Subcutaneous preadipocyte (primary cell): ENCODE data around the gene NUCB1. TPM values are rescaled to one million over a fixed set of nuclear protein-coding genes. Genes with fewer than 3 reads are reported as not detected.

Experiments used
- small RNA-seq: library from RNA; depleted of rRNA; stranded (forward); fragments of <200 nt; gene quantifications from one replicate; pipeline ENCODE3, GENCODE V24; 2012
- total RNA-seq: library from RNA; depleted of rRNA; stranded (reverse); fragments of >200 nt; gene quantifications from 2 replicates; pipeline ENCODE4 v1.2.3, GENCODE V29; 2012

NUCB1 gene
- total RNA-seq: 134 and 211 TPM in 2 replicates

DNA sequence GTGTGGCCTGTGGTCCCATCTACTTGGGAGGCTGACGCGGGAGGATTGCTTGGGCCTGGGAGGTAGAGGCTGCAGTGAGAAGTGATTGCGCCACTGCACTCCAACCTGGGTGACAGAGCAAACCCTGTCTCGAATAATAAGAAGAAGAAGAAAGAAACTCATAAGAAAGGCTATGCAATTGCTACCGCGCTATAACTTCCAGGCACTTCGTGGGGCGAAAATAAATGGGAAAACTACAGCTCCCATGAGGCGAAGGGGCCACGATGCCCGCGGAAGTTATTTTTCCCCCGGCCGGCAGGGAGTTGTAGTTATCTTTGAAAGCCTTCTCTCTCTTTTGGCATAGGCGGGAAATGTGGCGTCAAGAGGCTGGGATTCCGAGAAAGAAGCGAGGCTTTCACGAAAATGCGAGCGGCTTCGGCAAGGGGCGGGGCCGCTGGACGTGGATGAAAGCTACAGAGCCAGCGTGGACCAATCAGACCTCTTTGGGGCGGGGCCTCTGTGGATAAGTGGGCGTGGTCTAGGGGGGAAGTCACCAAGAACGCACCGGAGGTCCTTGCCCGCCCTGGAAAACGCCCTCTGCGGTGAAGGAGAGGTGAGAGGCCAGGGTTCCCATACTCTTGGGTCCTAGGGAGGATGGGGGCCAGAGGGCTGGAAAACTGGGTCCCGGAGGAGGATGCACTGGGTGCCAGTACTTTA, at the start of gene NUCB1:
Gene NUCB1, plus strand, starts transcription at position 532 of the 696 bp plus-strand sequence. CDS start 485 bp downstream, outside the sequence.

DNA sequence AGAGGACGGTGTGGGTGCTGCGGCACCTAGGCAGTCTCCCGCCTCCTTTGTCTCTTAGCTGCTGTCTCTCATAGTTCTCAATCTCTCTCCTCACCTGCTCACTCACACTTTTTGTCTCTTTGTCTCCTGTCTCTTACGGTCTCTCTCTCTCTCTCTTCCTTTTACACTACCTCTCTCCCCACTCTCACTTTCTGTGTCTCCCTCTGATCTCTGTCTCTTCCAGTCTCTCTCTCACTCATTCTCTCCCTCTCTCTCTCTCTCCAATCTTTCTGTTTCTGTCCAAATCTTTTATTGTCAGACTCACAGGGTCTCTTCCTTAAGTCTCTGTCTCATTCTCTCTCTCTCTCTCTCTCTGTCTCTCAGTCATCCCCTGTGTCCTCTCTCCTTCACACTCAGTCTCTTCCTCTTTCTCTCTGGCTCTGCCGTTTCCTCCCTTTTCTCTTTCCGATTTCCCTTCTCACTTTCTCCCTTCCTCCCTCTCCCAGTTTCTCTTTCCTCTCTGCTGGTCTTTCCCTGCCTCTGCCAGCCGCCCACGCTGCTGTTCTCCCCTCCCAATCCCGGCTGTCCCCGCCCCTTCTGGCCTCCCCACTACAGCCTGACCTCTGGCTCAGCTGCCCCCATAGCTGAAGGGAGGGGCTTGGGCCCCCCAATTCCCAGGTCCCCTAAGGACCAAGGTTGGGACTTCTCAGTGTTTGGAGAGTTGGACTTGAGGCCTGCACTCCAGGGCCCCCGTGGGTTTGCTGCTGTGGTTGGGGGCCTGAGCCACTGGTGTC, 31.8 kb upstream of the NUCB1 start, which contains the start of gene PLEKHA4:
Gene PLEKHA4, minus strand, starts transcription at position 504 of the 773 bp plus-strand sequence. CDS start 997 bp downstream, outside the sequence.

DNA sequence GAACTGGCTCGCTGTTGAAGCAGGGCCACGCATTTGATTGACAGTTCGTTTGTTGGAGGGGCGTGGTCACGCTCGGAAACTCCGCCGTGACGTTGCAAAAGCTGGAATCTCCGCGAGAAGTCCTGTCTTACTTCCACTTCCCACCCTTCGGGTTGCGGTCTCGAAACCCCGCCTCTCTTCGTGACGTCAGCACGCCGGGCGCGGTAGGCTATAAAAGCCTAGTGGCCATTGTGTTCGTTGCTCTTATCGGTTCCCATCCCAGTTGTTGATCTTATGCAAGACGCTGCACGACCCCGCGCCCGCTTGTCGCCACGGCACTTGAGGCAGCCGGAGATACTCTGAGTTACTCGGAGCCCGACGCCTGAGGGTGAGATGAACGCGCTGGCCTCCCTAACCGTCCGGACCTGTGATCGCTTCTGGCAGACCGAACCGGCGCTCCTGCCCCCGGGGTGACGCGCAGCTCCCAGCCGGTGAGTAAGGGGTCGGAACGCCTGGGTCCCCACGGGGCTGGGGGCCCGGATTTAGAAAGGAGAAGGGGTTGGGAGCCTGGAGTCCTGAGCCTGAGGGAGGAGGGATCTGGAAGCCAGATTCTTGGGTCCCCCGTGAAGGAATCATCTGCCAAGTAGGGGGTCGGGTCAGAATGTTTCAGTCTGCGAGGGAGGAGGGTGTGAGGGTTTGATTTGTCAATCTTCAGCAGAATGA, 27.8 kb upstream of the NUCB1 start, which contains the start of gene PPP1R15A:
Gene PPP1R15A, plus strand, starts transcription at position 240 of the 702 bp plus-strand sequence. CDS start 813 bp downstream, outside the sequence.

DNA sequence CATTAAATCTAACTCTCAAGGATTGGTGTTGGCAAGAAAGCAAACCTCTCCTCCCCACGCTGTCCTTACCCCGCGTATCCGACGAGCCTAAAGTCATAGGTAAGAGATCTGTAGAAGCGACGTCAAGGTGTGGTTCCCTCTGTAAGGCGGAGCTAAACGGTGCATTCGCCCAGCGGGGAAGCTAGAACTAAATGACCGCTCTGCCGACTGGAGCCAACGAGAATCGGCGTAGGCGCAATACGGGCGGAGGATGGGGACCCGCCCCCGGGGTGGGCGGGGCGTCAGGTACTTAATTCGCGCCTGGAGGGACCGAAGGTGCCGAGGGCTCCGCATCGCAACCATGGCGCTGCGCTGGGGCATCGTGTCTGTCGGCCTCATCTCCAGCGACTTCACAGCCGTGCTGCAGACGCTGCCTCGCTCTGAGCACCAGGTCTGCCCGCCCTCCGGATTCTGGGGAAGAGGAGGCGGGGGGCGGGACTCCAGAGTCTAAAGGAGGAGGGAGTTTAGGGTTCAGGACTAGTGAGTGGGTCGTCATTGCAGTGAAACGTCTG, 33.3 kb downstream of the NUCB1 start, which contains the start of gene DHDH:
Gene DHDH, plus strand, starts transcription at position 318 of the 551 bp plus-strand sequence. Its CDS starts 23 bp downstream, at position 341.

DNA sequence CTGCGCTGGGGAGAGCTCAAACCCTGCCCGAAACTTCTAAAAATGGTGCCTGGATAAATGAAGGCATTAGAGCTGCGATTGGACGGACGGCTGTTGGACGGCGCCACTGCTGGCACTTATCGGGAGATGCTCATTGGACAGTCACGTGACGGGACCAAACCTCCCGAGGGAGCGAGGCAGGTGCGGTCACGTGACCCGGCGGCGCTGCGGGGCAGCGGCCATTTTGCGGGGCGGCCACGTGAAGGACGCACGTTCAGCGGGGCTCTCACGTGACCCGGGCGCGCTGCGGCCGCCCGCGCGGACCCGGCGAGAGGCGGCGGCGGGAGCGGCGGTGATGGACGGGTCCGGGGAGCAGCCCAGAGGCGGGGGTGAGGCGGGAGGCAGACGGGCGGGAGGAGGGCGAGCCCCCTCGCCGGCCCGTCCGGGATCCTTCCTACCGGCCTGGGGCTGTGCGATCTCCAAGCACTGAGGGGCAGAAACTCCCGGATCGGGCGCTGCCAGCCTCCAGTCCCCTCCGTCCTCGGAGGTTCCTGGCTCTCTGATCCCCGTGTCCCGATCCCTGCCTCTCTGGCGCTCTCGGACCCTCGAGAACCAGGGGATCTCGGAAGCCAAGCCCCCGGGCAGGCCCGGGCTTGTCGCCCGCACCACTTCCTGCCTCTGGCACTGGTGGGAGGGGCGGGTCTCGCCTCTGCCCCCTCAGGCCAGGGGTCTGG, 54.6 kb downstream of the NUCB1 start, which contains the start of gene BAX:
Gene BAX, plus strand, starts transcription at position 281 of the 713 bp plus-strand sequence. Its CDS starts 54 bp downstream, at position 335.

DNA sequence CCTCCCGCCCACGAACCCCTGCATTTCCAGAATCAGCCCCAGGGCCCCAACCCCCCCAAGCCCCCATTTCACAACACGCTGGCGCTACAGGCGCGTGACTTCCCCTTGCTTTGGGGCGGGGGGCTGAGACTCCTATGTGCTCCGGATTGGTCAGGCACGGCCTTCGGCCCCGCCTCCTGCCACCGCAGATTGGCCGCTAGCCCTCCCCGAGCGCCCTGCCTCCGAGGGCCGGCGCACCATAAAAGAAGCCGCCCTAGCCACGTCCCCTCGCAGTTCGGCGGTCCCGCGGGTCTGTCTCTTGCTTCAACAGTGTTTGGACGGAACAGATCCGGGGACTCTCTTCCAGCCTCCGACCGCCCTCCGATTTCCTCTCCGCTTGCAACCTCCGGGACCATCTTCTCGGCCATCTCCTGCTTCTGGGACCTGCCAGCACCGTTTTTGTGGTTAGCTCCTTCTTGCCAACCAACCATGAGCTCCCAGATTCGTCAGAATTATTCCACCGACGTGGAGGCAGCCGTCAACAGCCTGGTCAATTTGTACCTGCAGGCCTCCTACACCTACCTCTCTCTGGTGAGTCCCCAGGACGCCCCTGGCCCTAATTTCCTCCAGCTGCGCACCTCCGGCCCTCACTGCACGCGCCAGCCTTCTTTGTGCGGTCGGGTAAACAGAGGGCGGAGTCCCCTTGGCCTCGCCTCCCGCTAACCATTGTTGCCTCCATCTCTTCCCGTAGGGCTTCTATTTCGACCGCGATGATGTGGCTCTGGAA, 65.1 kb downstream of the NUCB1 start, which contains the start of gene FTL:
Gene FTL, plus strand, starts transcription at position 270 of the 766 bp plus-strand sequence. Its CDS starts 199 bp downstream, at position 469.

Small RNAs within 50 kb of the gene (small RNA-seq; reads per million reads assigned to genes)
- gene AC026803.1: not detected

Other genes starting within 250 kb of the NUCB1 start
- gene NTN5, start 227.3 kb upstream of the NUCB1 start, total RNA-seq: under 0.01 TPM in 1 of 2 replicates, not detected in the other
- not detected in 2 replicates for gene FUT2, start 204.3 kb upstream of the NUCB1 start, total RNA-seq
- gene MAMSTR, start 180.6 kb upstream of the NUCB1 start, total RNA-seq: 1.4 and 2.2 TPM in 2 replicates
- gene RASIP1, start 159.7 kb upstream of the NUCB1 start, total RNA-seq: 2.9 and 3.5 TPM in 2 replicates
- not detected in 2 replicates for gene IZUMO1, start 153.4 kb upstream of the NUCB1 start, total RNA-seq
- 0.20 TPM in 1 of 2 replicates, not detected in the other for gene FUT1, start 147.7 kb upstream of the NUCB1 start, total RNA-seq
- gene FGF21, start 144.8 kb upstream of the NUCB1 start, total RNA-seq: not detected in 2 replicates
- 43.7 and 44.2 TPM in 2 replicates for gene BCAT2, start 89.3 kb upstream of the NUCB1 start, total RNA-seq
- gene HSD17B14, start 63.8 kb upstream of the NUCB1 start, total RNA-seq: 1.1 and 1.4 TPM in 2 replicates
- gene PLEKHA4, start 31.7 kb upstream of the NUCB1 start, total RNA-seq: 16.4 and 21.3 TPM in 2 replicates
- 41.5 and 55.9 TPM in 2 replicates for gene PPP1R15A, start 27.9 kb upstream of the NUCB1 start, total RNA-seq
- gene TULP2, start 1.6 kb upstream of the NUCB1 start, total RNA-seq: 0.37 TPM in 1 of 2 replicates, not detected in the other
- gene DHDH, start 33.4 kb downstream of the NUCB1 start, total RNA-seq: not detected in 2 replicates
- gene BAX, start 54.6 kb downstream of the NUCB1 start, total RNA-seq: 47.0 and 70.8 TPM in 2 replicates
- 2,886 and 3,269 TPM in 2 replicates for gene FTL, start 65.0 kb downstream of the NUCB1 start, total RNA-seq
- 55.1 and 57.0 TPM in 2 replicates for gene GYS1, start 93.0 kb downstream of the NUCB1 start, total RNA-seq
- 301 and 328 TPM in 2 replicates for gene RUVBL2, start 93.6 kb downstream of the NUCB1 start, total RNA-seq
- not detected in 2 replicates for gene LHB, start 116.8 kb downstream of the NUCB1 start, total RNA-seq
- gene CGB3, start 124.0 kb downstream of the NUCB1 start, total RNA-seq: not detected in 2 replicates
- not detected in 2 replicates for gene CGB2, start 131.6 kb downstream of the NUCB1 start, total RNA-seq
- gene CGB1, start 136.6 kb downstream of the NUCB1 start, total RNA-seq: not detected in 2 replicates
- not detected in 2 replicates for gene CGB5, start 143.5 kb downstream of the NUCB1 start, total RNA-seq
- gene CGB8, start 148.8 kb downstream of the NUCB1 start, total RNA-seq: not detected in 2 replicates
- gene CGB7, start 157.4 kb downstream of the NUCB1 start, total RNA-seq: 0.20 TPM in 1 of 2 replicates, not detected in the other
- gene NTF4, start 164.5 kb downstream of the NUCB1 start, total RNA-seq: not detected in 2 replicates
- not detected in 2 replicates for gene KCNA7, start 172.4 kb downstream of the NUCB1 start, total RNA-seq
- gene SNRNP70, start 185.1 kb downstream of the NUCB1 start, total RNA-seq: 140 and 162 TPM in 2 replicates
- gene LIN7B, start 214.1 kb downstream of the NUCB1 start, total RNA-seq: 1.8 and 2.7 TPM in 2 replicates
- gene C19orf73, start 218.8 kb downstream of the NUCB1 start, total RNA-seq: 0.37 and 0.78 TPM in 2 replicates
- gene PPFIA3, start 219.2 kb downstream of the NUCB1 start, total RNA-seq: 0.78 and 1.8 TPM in 2 replicates